Hindlimb muscle (tissue), 1 donor: ENCODE data around the gene FMO2. TPM values are rescaled to one million over a fixed set of nuclear protein-coding genes. Genes with fewer than 3 reads are reported as not detected.
"Not testable (repeated sequence)": the region's sequence is repeated elsewhere in the genome, so short reads cannot be mapped to it uniquely, and the experiment has no call there.

ENCODE experiments used
- DNase-seq: peaks from one replicate; pipeline ENCODE4 v3.0.0-alpha.2; 2013
- polyA plus RNA-seq: library from polyadenylated mRNA; unstranded; fragments of 120-200 nt; gene quantifications from one replicate; pipeline ENCODE4 v1.2.1, GENCODE V29; 2013; ENCODE audit not compliant: insufficient read length

FMO2 gene
- polyA plus RNA-seq, 1 donor, result 1.1 TPM

- no peak for DNase-seq
Observed at GRCh38 chr1:171220081-171220420, 35.0 kb downstream of the FMO2 start.

GRCh38 chr1:171220581-171221054, 35.5 kb downstream of the FMO2 start:
- DNase-seq, result peak; percentile 77

GRCh38 chr1:171221665-171222591, 36.8 kb downstream of the FMO2 start:
- DNase-seq, result no peak

- DNase-seq, result no peak
Observed at GRCh38 chr1:171222936-171223335, 37.8 kb downstream of the FMO2 start.

GRCh38 chr1:171224257-171224656, 39.2 kb downstream of the FMO2 start:
- not testable (repeated sequence) for DNase-seq

- peak; percentile 76 for DNase-seq
Observed at GRCh38 chr1:171226747-171227370, 41.8 kb downstream of the FMO2 start.

GRCh38 chr1:171231326-171231725, 46.2 kb downstream of the FMO2 start:
- DNase-seq, result no peak

GRCh38 chr1:171233183-171233582, 48.1 kb downstream of the FMO2 start:
- no peak for DNase-seq

- DNase-seq, result not testable (repeated sequence)
Observed at GRCh38 chr1:171236231-171236630, 51.1 kb downstream of the FMO2 start.

- no peak for DNase-seq
Observed at GRCh38 chr1:171243878-171244277, 58.8 kb downstream of the FMO2 start.

- peak; percentile 40 for DNase-seq
Observed at GRCh38 chr1:171245458-171246064, 60.5 kb downstream of the FMO2 start.

GRCh38 chr1:171247501-171247900, 62.4 kb downstream of the FMO2 start:
- no peak for DNase-seq

GRCh38 chr1:171248302-171248701, 63.2 kb downstream of the FMO2 start, which contains the start of gene FMO1:
Gene FMO1, plus strand, starts transcription at chr1:171248494. Its CDS starts 9,594 bp downstream, at chr1:171258088.
- no peak for DNase-seq

- DNase-seq, result no peak
Observed at GRCh38 chr1:171248841-171249240, 63.7 kb downstream of the FMO2 start.

GRCh38 chr1:171250263-171250662, 65.2 kb downstream of the FMO2 start:
- no peak for DNase-seq

GRCh38 chr1:171251042-171251951, 66.2 kb downstream of the FMO2 start:
- DNase-seq, result peak; percentile 56

- no peak for DNase-seq
Observed at GRCh38 chr1:171251952-171252300, 66.8 kb downstream of the FMO2 start.

GRCh38 chr1:171252482-171252881, 67.4 kb downstream of the FMO2 start:
- peak; percentile 29 for DNase-seq

- DNase-seq, result no peak
Observed at GRCh38 chr1:171254859-171255258, 69.8 kb downstream of the FMO2 start.

- DNase-seq, result peak; percentile 38
Observed at GRCh38 chr1:171256940-171257606, 72.0 kb downstream of the FMO2 start.

GRCh38 chr1:171257607-171258076, 72.5 kb downstream of the FMO2 start:
- peak; percentile 64 for DNase-seq

GRCh38 chr1:171258429-171258828, 73.3 kb downstream of the FMO2 start:
- DNase-seq, result no peak
